ENCODE results near the gene MELK. TPM values are rescaled to one million over a fixed set of nuclear protein-coding genes. Genes with fewer than 3 reads are reported as not detected.
A peak's percentile ranks its signal among the peaks of the same experiment; 100 is the strongest.
"Not testable (repeated sequence)": the region's sequence is repeated elsewhere in the genome, so short reads cannot be mapped to it uniquely, and the experiment has no call there.

MELK gene
- total RNA-seq, result 10 to 100 TPM; 46.9 to 49.8 TPM

- Mint-ChIP-seq H3K36me3 (peaks cover 37% of the 10 kb centered on the region), H3K4me1 (peaks cover 26% of the 10 kb centered on the region), H3K9me3 (no peaks in the 10 kb centered on the region), H3K27me3 (peaks cover 4% of the 10 kb centered on the region), H3K27ac (peak within 1 kb of the TSS; percentile 86), H3K4me3 (peak within 1 kb of the TSS; percentile 95)
- peak; percentile 91 for DNase-seq
Measured at GRCh38 chr9:36572515-36573418, at the start of gene MELK. Gene MELK (plus strand): TSS chr9:36572895. CDS start chr9:36581682, 8,787 bp downstream.

- no peaks in the 10 kb centered on the region for H3K27me3 Mint-ChIP-seq
- no peak overlapping the region for H3K27ac Mint-ChIP-seq
- DNase-seq, result no peak
- H3K4me3 Mint-ChIP-seq, result no peak overlapping the region
- H3K9me3 Mint-ChIP-seq, result peaks cover 4% of the 10 kb centered on the region
- peaks cover 3% of the 10 kb centered on the region for H3K4me1 Mint-ChIP-seq
- H3K36me3 Mint-ChIP-seq, result no peaks in the 10 kb centered on the region
Measured at GRCh38 chr9:36530224-36530623, 42.5 kb upstream of the MELK start.

GRCh38 chr9:36532353-36532752 is 40.3 kb upstream of the MELK start:
- Mint-ChIP-seq H3K27me3 (no peaks in the 10 kb centered on the region), H3K27ac (no peak overlapping the region), H3K4me1 (peaks cover 3% of the 10 kb centered on the region), H3K4me3 (no peak overlapping the region), H3K36me3 (no peaks in the 10 kb centered on the region), H3K9me3 (peaks cover 4% of the 10 kb centered on the region)
- no peak for DNase-seq

- not testable (repeated sequence) for H3K9me3 Mint-ChIP-seq, DNase-seq, H3K4me1 Mint-ChIP-seq, H3K4me3 Mint-ChIP-seq, H3K36me3 Mint-ChIP-seq, H3K27ac Mint-ChIP-seq, H3K27me3 Mint-ChIP-seq
Measured at GRCh38 chr9:36533726-36534125, 39.0 kb upstream of the MELK start.

GRCh38 chr9:36535107-36535506 is 37.6 kb upstream of the MELK start:
- Mint-ChIP-seq H3K27me3 (no peaks in the 10 kb centered on the region), H3K27ac (no peak overlapping the region), H3K36me3 (no peaks in the 10 kb centered on the region), H3K4me3 (no peak overlapping the region), H3K4me1 (peaks cover 4% of the 10 kb centered on the region), H3K9me3 (peaks cover 4% of the 10 kb centered on the region)
- no peak for DNase-seq

GRCh38 chr9:36537861-36538260 is 34.8 kb upstream of the MELK start:
- no peak for DNase-seq
- no peak overlapping the region for H3K27ac Mint-ChIP-seq
- no peaks in the 10 kb centered on the region for H3K36me3 Mint-ChIP-seq
- peaks cover 4% of the 10 kb centered on the region for H3K9me3 Mint-ChIP-seq
- H3K4me1 Mint-ChIP-seq, result peaks cover 2% of the 10 kb centered on the region
- no peak overlapping the region for H3K4me3 Mint-ChIP-seq
- H3K27me3 Mint-ChIP-seq, result no peaks in the 10 kb centered on the region

GRCh38 chr9:36542355-36542754 is 30.3 kb upstream of the MELK start:
- H3K9me3 Mint-ChIP-seq, result no peaks in the 10 kb centered on the region
- no peak for DNase-seq
- H3K4me3 Mint-ChIP-seq, result no peak overlapping the region
- H3K27me3 Mint-ChIP-seq, result no peaks in the 10 kb centered on the region
- no peaks in the 10 kb centered on the region for H3K36me3 Mint-ChIP-seq
- peaks cover 2% of the 10 kb centered on the region for H3K4me1 Mint-ChIP-seq
- H3K27ac Mint-ChIP-seq, result no peak overlapping the region

- Mint-ChIP-seq H3K27ac (no peak overlapping the region), H3K27me3 (no peaks in the 10 kb centered on the region), H3K36me3 (no peaks in the 10 kb centered on the region), H3K9me3 (no peaks in the 10 kb centered on the region), H3K4me1 (peaks cover 2% of the 10 kb centered on the region), H3K4me3 (no peak overlapping the region)
- no peak for DNase-seq
Measured at GRCh38 chr9:36543916-36544315, 28.8 kb upstream of the MELK start.

GRCh38 chr9:36547598-36547997 is 25.1 kb upstream of the MELK start:
- no peak overlapping the region for H3K4me3 Mint-ChIP-seq
- H3K27ac Mint-ChIP-seq, result no peak overlapping the region
- no peak for DNase-seq
- H3K9me3 Mint-ChIP-seq, result no peaks in the 10 kb centered on the region
- H3K4me1 Mint-ChIP-seq, result no peaks in the 10 kb centered on the region
- no peaks in the 10 kb centered on the region for H3K27me3 Mint-ChIP-seq
- H3K36me3 Mint-ChIP-seq, result no peaks in the 10 kb centered on the region

- Mint-ChIP-seq H3K27me3 (no peaks in the 10 kb centered on the region), H3K9me3 (no peaks in the 10 kb centered on the region), H3K27ac (no peak overlapping the region), H3K4me1 (no peaks in the 10 kb centered on the region), H3K36me3 (no peaks in the 10 kb centered on the region), H3K4me3 (no peak overlapping the region)
- no peak for DNase-seq
Measured at GRCh38 chr9:36548454-36548853, 24.2 kb upstream of the MELK start.

GRCh38 chr9:36550135-36550534 is 22.6 kb upstream of the MELK start:
- no peak for DNase-seq
- Mint-ChIP-seq H3K9me3 (no peaks in the 10 kb centered on the region), H3K4me3 (no peak overlapping the region), H3K27ac (no peak overlapping the region), H3K27me3 (no peaks in the 10 kb centered on the region), H3K36me3 (no peaks in the 10 kb centered on the region), H3K4me1 (no peaks in the 10 kb centered on the region)

GRCh38 chr9:36550631-36551098 is 22.0 kb upstream of the MELK start:
- not testable (repeated sequence) for H3K9me3 Mint-ChIP-seq, H3K27me3 Mint-ChIP-seq, H3K4me3 Mint-ChIP-seq, DNase-seq, H3K36me3 Mint-ChIP-seq, H3K4me1 Mint-ChIP-seq, H3K27ac Mint-ChIP-seq

- peaks cover 1% of the 10 kb centered on the region for H3K4me1 Mint-ChIP-seq
- H3K27me3 Mint-ChIP-seq, result no peaks in the 10 kb centered on the region
Measured at GRCh38 chr9:36551129-36551528, 21.6 kb upstream of the MELK start.

GRCh38 chr9:36551910-36552309 is 20.8 kb upstream of the MELK start:
- no peak for DNase-seq
- H3K27ac Mint-ChIP-seq, result no peak overlapping the region
- H3K9me3 Mint-ChIP-seq, result no peaks in the 10 kb centered on the region
- peaks cover 1% of the 10 kb centered on the region for H3K4me1 Mint-ChIP-seq
- no peaks in the 10 kb centered on the region for H3K36me3 Mint-ChIP-seq
- no peak overlapping the region for H3K4me3 Mint-ChIP-seq
- H3K27me3 Mint-ChIP-seq, result no peaks in the 10 kb centered on the region

More at GRCh38 chr9:36551129-36551528, 21.6 kb upstream of the MELK start:
- DNase-seq, result no peak
- Mint-ChIP-seq H3K27ac (no peak overlapping the region), H3K36me3 (no peaks in the 10 kb centered on the region), H3K9me3 (no peaks in the 10 kb centered on the region), H3K4me3 (no peak overlapping the region)

GRCh38 chr9:36559036-36559695 is 13.5 kb upstream of the MELK start:
- H3K4me1 Mint-ChIP-seq, result peaks cover 1% of the 10 kb centered on the region
- H3K9me3 Mint-ChIP-seq, result no peaks in the 10 kb centered on the region
- no peak overlapping the region for H3K4me3 Mint-ChIP-seq
- no peak for DNase-seq
- H3K36me3 Mint-ChIP-seq, result no peaks in the 10 kb centered on the region
- H3K27ac Mint-ChIP-seq, result no peak overlapping the region
- no peaks in the 10 kb centered on the region for H3K27me3 Mint-ChIP-seq
